ENCODE measurements around the gene TIMM17B. TPM values are rescaled to one million over a fixed set of nuclear protein-coding genes. Genes with fewer than 3 reads are reported as not detected.

The TIMM17B gene
- total RNA-seq, 1 donor from 2014 or later = 58.2 TPM

DNA sequence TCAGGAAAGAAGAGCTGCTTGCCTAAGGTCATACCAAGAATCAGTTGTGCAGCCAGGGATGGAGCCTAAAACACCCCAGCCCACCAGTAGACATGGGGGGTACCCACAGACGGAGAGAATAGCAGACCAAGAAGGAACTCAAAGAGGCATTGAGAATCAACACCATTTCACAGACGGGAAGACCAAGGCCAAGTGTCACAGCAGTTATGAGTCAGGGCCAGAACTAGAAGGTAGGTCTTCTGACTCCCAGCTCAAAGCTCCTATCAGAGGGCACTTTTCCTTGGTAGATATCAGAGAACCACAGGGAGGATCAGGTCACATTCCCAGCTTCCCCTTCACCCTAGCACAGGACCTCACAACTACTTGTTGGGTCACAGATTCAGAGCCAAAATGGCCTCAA lies 45.3 kb upstream of the TIMM17B start:
- H3K9me3 Mint-ChIP-seq (ENCODE audit: unreplicated experiment) = no peaks in the 10 kb centered on the region
- H3K36me3 Mint-ChIP-seq (ENCODE audit: low read depth, unreplicated experiment) = peaks cover 1% of the 10 kb centered on the region
- no peak for FAIRE-seq

DNA sequence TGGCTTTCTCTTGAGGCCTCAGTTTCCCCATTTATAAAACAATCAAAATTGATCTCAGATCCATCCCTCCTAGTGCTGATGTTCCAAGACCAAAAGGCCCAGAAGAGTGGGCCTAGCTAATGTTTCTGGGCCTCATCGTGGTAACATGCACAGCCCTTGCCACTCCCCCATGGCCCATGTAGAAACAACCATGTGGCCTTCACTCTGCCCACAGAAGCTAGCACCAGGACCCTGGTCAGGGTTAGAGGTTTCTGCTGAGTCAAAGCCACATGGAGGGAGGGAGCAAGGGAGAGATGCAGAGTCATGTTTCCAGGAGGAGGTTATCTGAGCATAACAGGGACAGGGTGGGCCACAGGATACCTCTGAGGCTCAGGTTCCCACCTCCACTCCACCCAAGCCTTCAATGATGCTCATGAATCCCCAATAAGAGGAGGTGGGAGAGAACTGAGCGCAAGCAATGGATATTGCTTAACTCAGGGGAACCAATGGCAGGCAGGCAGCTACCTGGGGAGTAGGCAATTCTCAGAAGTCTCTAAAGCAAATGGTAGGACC lies 42.9 kb upstream of the TIMM17B start:
- no peak overlapping the region for H3K27ac Mint-ChIP-seq (ENCODE audit: unreplicated experiment)
- H3K4me3 Mint-ChIP-seq (ENCODE audit: unreplicated experiment) = no peak overlapping the region
- Histone ChIP-seq H3K9ac (ENCODE audit: low read length) (no peak overlapping the region), H2AFZ (ENCODE audit: low read depth, low read length) (no peak overlapping the region), H3K4me2 (ENCODE audit: low read length) (no peak overlapping the region), H3K36me3 (ENCODE audit: insufficient read depth, low read length) (peaks cover 6% of the 10 kb centered on the region), H3K27ac (ENCODE audit: low read depth, low read length) (no peak overlapping the region), H4K20me1 (ENCODE audit: insufficient read depth, low read length) (peaks cover 77% of the 10 kb centered on the region), H3K4me3 (ENCODE audit: insufficient read depth, low read depth, low read length) (no peak overlapping the region), H3K27me3 (ENCODE audit: insufficient read depth, low read length) (no peaks in the 10 kb centered on the region), H3K9me3 (ENCODE audit: insufficient read depth, low read depth, low read length) (no peaks in the 10 kb centered on the region), H3K4me1 (ENCODE audit: insufficient read depth, low read length) (peaks cover 12% of the 10 kb centered on the region), H3K79me2 (ENCODE audit: insufficient read depth, low read length) (peaks cover 67% of the 10 kb centered on the region)
- no peak for FAIRE-seq
- H3K27me3 Mint-ChIP-seq (ENCODE audit: low read depth, unreplicated experiment) = no peaks in the 10 kb centered on the region
- H3K4me1 Mint-ChIP-seq (ENCODE audit: low read depth, unreplicated experiment) = peaks cover 4% of the 10 kb centered on the region
- no peaks in the 10 kb centered on the region for H3K9me3 Mint-ChIP-seq (ENCODE audit: unreplicated experiment)
- no peak for TF ChIP-seq EZH2 (IDR thresholded peaks at IDR 0.05; ENCODE audit: insufficient read depth, low read length)
- TF ChIP-seq, protein P1, sequence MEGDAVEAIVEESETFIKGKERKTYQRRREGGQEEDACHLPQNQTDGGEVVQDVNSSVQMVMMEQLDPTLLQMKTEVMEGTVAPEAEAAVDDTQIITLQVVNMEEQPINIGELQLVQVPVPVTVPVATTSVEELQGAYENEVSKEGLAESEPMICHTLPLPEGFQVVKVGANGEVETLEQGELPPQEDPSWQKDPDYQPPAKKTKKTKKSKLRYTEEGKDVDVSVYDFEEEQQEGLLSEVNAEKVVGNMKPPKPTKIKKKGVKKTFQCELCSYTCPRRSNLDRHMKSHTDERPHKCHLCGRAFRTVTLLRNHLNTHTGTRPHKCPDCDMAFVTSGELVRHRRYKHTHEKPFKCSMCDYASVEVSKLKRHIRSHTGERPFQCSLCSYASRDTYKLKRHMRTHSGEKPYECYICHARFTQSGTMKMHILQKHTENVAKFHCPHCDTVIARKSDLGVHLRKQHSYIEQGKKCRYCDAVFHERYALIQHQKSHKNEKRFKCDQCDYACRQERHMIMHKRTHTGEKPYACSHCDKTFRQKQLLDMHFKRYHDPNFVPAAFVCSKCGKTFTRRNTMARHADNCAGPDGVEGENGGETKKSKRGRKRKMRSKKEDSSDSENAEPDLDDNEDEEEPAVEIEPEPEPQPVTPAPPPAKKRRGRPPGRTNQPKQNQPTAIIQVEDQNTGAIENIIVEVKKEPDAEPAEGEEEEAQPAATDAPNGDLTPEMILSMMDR (IDR thresholded peaks at IDR 0.05; ENCODE audit: insufficient read depth, low read depth, low read length) = no peak
- no peak for DNase-seq (ENCODE audit: low read depth)
- no peaks in the 10 kb centered on the region for H3K36me3 Mint-ChIP-seq (ENCODE audit: low read depth, unreplicated experiment)

More for the DNA sequence above, 45.3 kb upstream of the TIMM17B start:
- no peak overlapping the region for H3K9ac ChIP-seq (ENCODE audit: low read length)
- peaks cover 79% of the 10 kb centered on the region for H3K79me2 ChIP-seq (ENCODE audit: insufficient read depth, low read length)
- no peaks in the 10 kb centered on the region for H3K27me3 Mint-ChIP-seq (ENCODE audit: low read depth, unreplicated experiment)
- no peak overlapping the region for H3K27ac Mint-ChIP-seq (ENCODE audit: unreplicated experiment)
- H4K20me1 ChIP-seq (ENCODE audit: insufficient read depth, low read length) = peaks cover 76% of the 10 kb centered on the region
- H2AFZ ChIP-seq (ENCODE audit: low read depth, low read length) = no peak overlapping the region
- H3K27me3 ChIP-seq (ENCODE audit: insufficient read depth, low read length) = no peaks in the 10 kb centered on the region
- TF ChIP-seq EZH2 (IDR thresholded peaks at IDR 0.05; ENCODE audit: insufficient read depth, low read length) = no peak
- TF ChIP-seq, protein P1 (IDR thresholded peaks at IDR 0.05; ENCODE audit: insufficient read depth, low read depth, low read length) = no peak
- no peak overlapping the region for H3K4me2 ChIP-seq (ENCODE audit: low read length)
- H3K4me1 Mint-ChIP-seq (ENCODE audit: low read depth, unreplicated experiment) = no peaks in the 10 kb centered on the region
- no peak for DNase-seq (ENCODE audit: low read depth)
- peaks cover 6% of the 10 kb centered on the region for H3K36me3 ChIP-seq (ENCODE audit: insufficient read depth, low read length)
- H3K4me1 ChIP-seq (ENCODE audit: insufficient read depth, low read length) = peaks cover under 1% of the 10 kb centered on the region
- no peak overlapping the region for H3K27ac ChIP-seq (ENCODE audit: low read depth, low read length)
- H3K4me3 ChIP-seq (ENCODE audit: insufficient read depth, low read depth, low read length) = no peak overlapping the region
- no peaks in the 10 kb centered on the region for H3K9me3 ChIP-seq (ENCODE audit: insufficient read depth, low read depth, low read length)
- H3K4me3 Mint-ChIP-seq (ENCODE audit: unreplicated experiment) = no peak overlapping the region

DNA sequence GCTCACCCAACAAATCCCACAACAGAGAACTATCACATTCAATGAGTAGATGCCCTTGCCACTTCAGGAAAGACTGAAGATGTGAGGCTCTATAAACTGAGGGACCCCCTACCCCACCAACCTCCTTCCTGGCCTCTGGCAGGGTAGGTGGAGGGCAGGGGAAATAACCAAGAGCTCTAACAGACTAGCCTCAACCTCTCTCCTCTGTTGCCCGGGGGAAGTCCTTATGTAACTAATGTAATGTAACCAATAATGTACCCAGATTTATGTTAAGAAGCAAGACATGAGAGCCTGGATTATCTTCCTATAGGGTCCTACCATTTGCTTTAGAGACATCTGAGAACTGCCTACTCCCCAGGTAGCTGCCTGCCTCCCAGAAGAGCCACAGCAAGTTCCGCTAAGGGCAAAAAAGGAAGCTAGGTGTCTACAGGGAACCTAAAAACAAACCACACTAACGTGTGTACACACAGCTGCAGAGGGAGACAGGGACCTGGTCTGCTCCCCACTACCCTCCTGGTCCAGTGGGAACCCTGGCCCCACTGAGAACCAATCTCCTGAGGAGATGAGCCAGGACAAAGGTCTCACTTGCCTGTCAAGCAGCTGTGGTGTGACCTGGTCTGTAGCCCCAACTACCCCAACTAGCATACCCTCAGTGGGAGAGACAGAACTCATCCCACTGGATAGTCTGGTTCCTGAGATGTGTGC lies 42.1 kb upstream of the TIMM17B start:
- H2AFZ ChIP-seq (ENCODE audit: low read depth, low read length) = no peak overlapping the region
- H3K4me1 ChIP-seq (ENCODE audit: insufficient read depth, low read length) = peaks cover 12% of the 10 kb centered on the region
- no peak overlapping the region for H3K4me3 ChIP-seq (ENCODE audit: insufficient read depth, low read depth, low read length)
- TF ChIP-seq, protein P1 (IDR thresholded peaks at IDR 0.05; ENCODE audit: insufficient read depth, low read depth, low read length) = no peak
- TF ChIP-seq EZH2 (IDR thresholded peaks at IDR 0.05; ENCODE audit: insufficient read depth, low read length) = no peak
- Mint-ChIP-seq H3K36me3 (ENCODE audit: low read depth, unreplicated experiment) (no peaks in the 10 kb centered on the region), H3K9me3 (ENCODE audit: unreplicated experiment) (no peaks in the 10 kb centered on the region), H3K4me3 (ENCODE audit: unreplicated experiment) (no peak overlapping the region), H3K27me3 (ENCODE audit: low read depth, unreplicated experiment) (no peaks in the 10 kb centered on the region), H3K27ac (ENCODE audit: unreplicated experiment) (no peak overlapping the region), H3K4me1 (ENCODE audit: low read depth, unreplicated experiment) (peaks cover 4% of the 10 kb centered on the region)
- no peak overlapping the region for H3K9ac ChIP-seq (ENCODE audit: low read length)
- no peaks in the 10 kb centered on the region for H3K9me3 ChIP-seq (ENCODE audit: insufficient read depth, low read depth, low read length)
- H3K36me3 ChIP-seq (ENCODE audit: insufficient read depth, low read length) = peaks cover 9% of the 10 kb centered on the region
- peaks cover 66% of the 10 kb centered on the region for H3K79me2 ChIP-seq (ENCODE audit: insufficient read depth, low read length)
- DNase-seq (ENCODE audit: low read depth) = no peak
- peaks cover 79% of the 10 kb centered on the region for H4K20me1 ChIP-seq (ENCODE audit: insufficient read depth, low read length)
- FAIRE-seq = peak; percentile 78
- no peak overlapping the region for H3K27ac ChIP-seq (ENCODE audit: low read depth, low read length)
- no peak overlapping the region for H3K4me2 ChIP-seq (ENCODE audit: low read length)
- no peaks in the 10 kb centered on the region for H3K27me3 ChIP-seq (ENCODE audit: insufficient read depth, low read length)
